Measurements from ENCODE around the gene WEE1.

WEE1 gene

DNA sequence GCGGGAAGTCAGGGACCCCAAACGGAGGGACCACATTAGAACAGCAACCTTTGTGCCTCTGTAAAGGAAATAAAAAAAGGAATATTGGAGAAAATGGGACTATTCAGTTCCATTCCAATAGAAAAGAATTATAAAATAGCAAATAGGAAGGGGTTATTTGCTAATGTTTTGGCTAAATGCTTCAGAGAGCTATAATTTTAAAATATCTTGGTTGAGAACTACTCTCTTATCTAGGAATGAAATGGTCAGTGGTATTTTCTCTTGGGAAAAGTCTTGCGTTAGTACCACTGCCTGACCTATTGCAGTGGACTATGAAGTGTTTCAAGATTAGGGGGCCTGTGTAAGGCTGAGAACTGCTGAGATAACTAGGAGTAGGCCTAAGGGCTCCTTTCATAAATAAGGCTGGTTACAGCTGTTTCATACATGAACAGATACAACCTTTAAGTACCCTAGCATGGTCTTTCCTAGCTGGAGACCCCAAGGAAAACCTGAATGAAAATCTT lies 6.9 kb upstream of the WEE1 start:
- no peaks in the 10 kb centered on the region for H3K79me2 ChIP-seq (ENCODE audit: insufficient read depth, low read length)
- TF ChIP-seq, protein P1, sequence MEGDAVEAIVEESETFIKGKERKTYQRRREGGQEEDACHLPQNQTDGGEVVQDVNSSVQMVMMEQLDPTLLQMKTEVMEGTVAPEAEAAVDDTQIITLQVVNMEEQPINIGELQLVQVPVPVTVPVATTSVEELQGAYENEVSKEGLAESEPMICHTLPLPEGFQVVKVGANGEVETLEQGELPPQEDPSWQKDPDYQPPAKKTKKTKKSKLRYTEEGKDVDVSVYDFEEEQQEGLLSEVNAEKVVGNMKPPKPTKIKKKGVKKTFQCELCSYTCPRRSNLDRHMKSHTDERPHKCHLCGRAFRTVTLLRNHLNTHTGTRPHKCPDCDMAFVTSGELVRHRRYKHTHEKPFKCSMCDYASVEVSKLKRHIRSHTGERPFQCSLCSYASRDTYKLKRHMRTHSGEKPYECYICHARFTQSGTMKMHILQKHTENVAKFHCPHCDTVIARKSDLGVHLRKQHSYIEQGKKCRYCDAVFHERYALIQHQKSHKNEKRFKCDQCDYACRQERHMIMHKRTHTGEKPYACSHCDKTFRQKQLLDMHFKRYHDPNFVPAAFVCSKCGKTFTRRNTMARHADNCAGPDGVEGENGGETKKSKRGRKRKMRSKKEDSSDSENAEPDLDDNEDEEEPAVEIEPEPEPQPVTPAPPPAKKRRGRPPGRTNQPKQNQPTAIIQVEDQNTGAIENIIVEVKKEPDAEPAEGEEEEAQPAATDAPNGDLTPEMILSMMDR (IDR thresholded peaks at IDR 0.05; ENCODE audit: insufficient read depth, low read length, poor library complexity, severe bottlenecking), result no peak
- no peak for TF ChIP-seq EZH2phosphoT487 (conservative IDR thresholded peaks at IDR 0.05; ENCODE audit: low read length)
- no peaks in the 10 kb centered on the region for H3K9me2 ChIP-seq (replicated peaks; ENCODE audit: insufficient read depth, low read length)
- H3K9ac ChIP-seq (ENCODE audit: low read length), result no peak overlapping the region
- no peaks in the 10 kb centered on the region for H4K20me1 ChIP-seq (ENCODE audit: low read depth, low read length)
- H3K27me3 ChIP-seq (ENCODE audit: low read length), result no peaks in the 10 kb centered on the region
- H2AFZ ChIP-seq (ENCODE audit: low read depth, low read length, severe bottlenecking), result no peak overlapping the region
- no peaks in the 10 kb centered on the region for H3K9me3 ChIP-seq (ENCODE audit: insufficient read depth, low read length)
- H3K36me3 ChIP-seq (ENCODE audit: low read length), result no peaks in the 10 kb centered on the region
- no peak overlapping the region for H3K27ac ChIP-seq (ENCODE audit: low read depth, low read length)
- no peak overlapping the region for H3K4me2 ChIP-seq (ENCODE audit: low read depth, low read length, poor library complexity, severe bottlenecking)
- H3K4me3 ChIP-seq (ENCODE audit: insufficient read depth, low read length, poor library complexity, severe bottlenecking), result no peak overlapping the region
- H3F3A ChIP-seq (ENCODE audit: insufficient read depth), result peaks cover 35% of the 10 kb centered on the region

DNA sequence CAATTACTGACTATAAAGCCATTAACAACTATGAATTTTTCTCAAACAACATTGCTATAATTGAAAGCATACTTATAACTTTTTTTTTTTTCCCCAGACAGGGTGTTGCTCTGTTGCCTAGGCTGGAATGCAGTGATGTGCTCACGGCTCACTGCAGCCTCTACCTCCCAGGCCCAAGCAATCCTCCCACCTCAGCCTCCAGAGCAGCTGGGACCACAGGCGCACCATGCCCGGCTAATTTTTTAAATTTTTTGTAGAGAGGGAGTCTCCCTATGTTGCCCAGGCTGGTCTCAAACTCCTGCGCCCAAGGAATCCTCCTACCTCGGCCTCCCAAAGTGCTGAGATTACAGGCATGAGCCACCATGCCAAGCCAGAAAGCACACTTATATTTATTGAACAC lies 6.1 kb upstream of the WEE1 start:
- H3F3A ChIP-seq (ENCODE audit: insufficient read depth), result peaks cover 43% of the 10 kb centered on the region
- no peak overlapping the region for H2AFZ ChIP-seq (ENCODE audit: low read depth, low read length, severe bottlenecking)
- no peak overlapping the region for H3K27ac ChIP-seq (ENCODE audit: low read depth, low read length)
- no peaks in the 10 kb centered on the region for H3K27me3 ChIP-seq (ENCODE audit: low read length)
- no peak overlapping the region for H3K4me2 ChIP-seq (ENCODE audit: low read depth, low read length, poor library complexity, severe bottlenecking)
- no peaks in the 10 kb centered on the region for H3K9me3 ChIP-seq (ENCODE audit: insufficient read depth, low read length)
- no peak overlapping the region for H3K9ac ChIP-seq (ENCODE audit: low read length)
- H3K79me2 ChIP-seq (ENCODE audit: insufficient read depth, low read length), result peaks cover 7% of the 10 kb centered on the region
- no peak overlapping the region for H3K4me3 ChIP-seq (ENCODE audit: insufficient read depth, low read length, poor library complexity, severe bottlenecking)
- no peaks in the 10 kb centered on the region for H4K20me1 ChIP-seq (ENCODE audit: low read depth, low read length)
- H3K36me3 ChIP-seq (ENCODE audit: low read length), result no peaks in the 10 kb centered on the region
- H3K9me2 ChIP-seq (replicated peaks; ENCODE audit: insufficient read depth, low read length), result no peaks in the 10 kb centered on the region
- TF ChIP-seq, protein P1 (IDR thresholded peaks at IDR 0.05; ENCODE audit: insufficient read depth, low read length, poor library complexity, severe bottlenecking), result no peak
- TF ChIP-seq EZH2phosphoT487 (conservative IDR thresholded peaks at IDR 0.05; ENCODE audit: low read length), result no peak

DNA sequence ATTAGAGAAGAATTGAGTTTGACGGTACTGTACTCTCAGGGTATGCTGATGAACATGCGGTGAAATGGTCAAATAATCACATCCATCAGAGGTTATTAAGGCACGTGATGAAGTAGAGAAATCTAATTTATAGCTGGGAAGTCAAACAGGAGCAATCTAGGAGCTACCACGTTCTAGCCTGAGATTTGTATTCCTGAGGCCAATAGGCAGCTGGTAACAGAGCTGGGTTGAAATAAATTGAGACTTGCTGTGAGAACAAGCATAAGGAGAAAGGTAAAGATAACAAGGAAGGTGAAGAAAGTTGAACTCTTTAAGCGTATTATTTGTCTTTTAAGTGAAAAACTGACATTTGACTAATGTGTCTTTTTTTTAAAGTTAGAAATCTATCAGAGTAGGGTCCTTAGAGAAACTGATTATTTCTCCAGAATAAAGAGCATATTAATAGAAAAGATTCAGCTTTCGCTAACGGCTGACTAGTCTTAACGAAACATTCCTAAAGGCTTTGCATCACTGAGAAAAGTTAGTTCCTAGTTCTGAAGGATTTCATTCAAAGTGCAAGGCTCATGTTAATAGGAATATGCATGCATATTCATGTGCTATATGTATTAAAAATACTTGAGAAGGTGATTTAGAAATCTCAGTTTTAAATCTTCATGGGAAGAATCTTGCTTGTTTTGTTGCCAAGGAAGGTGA lies 5.2 kb upstream of the WEE1 start:
- Histone ChIP-seq H3K27me3 (ENCODE audit: low read length) (no peaks in the 10 kb centered on the region), H3F3A (ENCODE audit: insufficient read depth) (peaks cover 49% of the 10 kb centered on the region), H3K9ac (ENCODE audit: low read length) (peak overlapping the region; percentile 19; the same call in 1 of the 2 replicates), H4K20me1 (ENCODE audit: low read depth, low read length) (no peaks in the 10 kb centered on the region), H2AFZ (ENCODE audit: low read depth, low read length, severe bottlenecking) (no peak overlapping the region), H3K79me2 (ENCODE audit: insufficient read depth, low read length) (peaks cover 7% of the 10 kb centered on the region), H3K9me3 (ENCODE audit: insufficient read depth, low read length) (no peaks in the 10 kb centered on the region), H3K36me3 (ENCODE audit: low read length) (no peaks in the 10 kb centered on the region), H3K9me2 (replicated peaks; ENCODE audit: insufficient read depth, low read length) (no peaks in the 10 kb centered on the region), H3K4me2 (ENCODE audit: low read depth, low read length, poor library complexity, severe bottlenecking) (peak overlapping the region; percentile 64), H3K4me3 (ENCODE audit: insufficient read depth, low read length, poor library complexity, severe bottlenecking) (no peak overlapping the region), H3K27ac (ENCODE audit: low read depth, low read length) (peak overlapping the region; percentile 66)
- TF ChIP-seq, protein P1 (IDR thresholded peaks at IDR 0.05; ENCODE audit: insufficient read depth, low read length, poor library complexity, severe bottlenecking), result no peak
- TF ChIP-seq EZH2phosphoT487 (conservative IDR thresholded peaks at IDR 0.05; ENCODE audit: low read length), result no peak

All from SU-DHL-6 (cell line).